Stimulated activated CD4-positive, alpha-beta T cell treated with anti-CD3 and anti-CD28 coated beads, Interleukin-2, amount 100 ng/mL, for 4 hours (primary cell): ENCODE measurements around the gene CYP2W1.
"Not testable (repeated sequence)": the region's sequence is repeated elsewhere in the genome, so short reads cannot be mapped to it uniquely, and the experiment has no call there.

Source experiments
- DNase-seq: peaks from one replicate; pipeline ENCODE4 v3.0.0-alpha.2; 2020; ENCODE audit warnings: low read depth

CYP2W1 gene, protein sequence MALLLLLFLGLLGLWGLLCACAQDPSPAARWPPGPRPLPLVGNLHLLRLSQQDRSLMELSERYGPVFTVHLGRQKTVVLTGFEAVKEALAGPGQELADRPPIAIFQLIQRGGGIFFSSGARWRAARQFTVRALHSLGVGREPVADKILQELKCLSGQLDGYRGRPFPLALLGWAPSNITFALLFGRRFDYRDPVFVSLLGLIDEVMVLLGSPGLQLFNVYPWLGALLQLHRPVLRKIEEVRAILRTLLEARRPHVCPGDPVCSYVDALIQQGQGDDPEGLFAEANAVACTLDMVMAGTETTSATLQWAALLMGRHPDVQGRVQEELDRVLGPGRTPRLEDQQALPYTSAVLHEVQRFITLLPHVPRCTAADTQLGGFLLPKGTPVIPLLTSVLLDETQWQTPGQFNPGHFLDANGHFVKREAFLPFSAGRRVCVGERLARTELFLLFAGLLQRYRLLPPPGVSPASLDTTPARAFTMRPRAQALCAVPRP

DNA sequence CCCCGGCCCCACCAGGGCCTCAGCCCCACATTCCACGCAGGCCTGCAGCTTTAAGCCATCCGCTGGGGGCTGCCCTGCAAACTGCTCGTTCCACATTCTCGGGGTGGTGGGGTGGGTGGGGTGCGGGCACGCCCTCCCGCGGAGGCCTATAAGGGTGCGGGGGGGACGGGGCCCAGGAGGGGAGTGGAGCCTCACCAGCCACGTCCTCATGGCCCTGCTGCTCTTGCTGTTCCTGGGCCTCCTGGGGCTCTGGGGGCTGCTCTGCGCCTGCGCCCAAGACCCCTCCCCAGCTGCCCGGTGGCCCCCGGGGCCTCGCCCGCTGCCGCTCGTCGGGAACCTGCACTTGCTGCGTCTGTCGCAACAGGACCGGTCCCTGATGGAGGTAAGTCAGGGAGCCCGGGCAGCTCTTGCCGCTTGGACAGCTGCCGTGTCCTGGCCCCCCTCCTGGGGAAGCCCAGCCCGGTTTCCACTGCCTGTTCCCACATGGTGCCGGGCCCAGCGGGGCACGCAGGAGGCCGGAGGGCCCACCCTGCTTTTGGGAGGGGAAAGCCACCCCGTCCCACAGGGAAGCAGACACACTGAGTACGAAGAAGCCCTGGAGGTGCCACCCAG lies at the start of gene CYP2W1:
Gene CYP2W1 (plus strand): TSS at position 178 of the 612 bp plus-strand sequence. CDS start 31 bp downstream, at position 209.
- no peak for DNase-seq

DNA sequence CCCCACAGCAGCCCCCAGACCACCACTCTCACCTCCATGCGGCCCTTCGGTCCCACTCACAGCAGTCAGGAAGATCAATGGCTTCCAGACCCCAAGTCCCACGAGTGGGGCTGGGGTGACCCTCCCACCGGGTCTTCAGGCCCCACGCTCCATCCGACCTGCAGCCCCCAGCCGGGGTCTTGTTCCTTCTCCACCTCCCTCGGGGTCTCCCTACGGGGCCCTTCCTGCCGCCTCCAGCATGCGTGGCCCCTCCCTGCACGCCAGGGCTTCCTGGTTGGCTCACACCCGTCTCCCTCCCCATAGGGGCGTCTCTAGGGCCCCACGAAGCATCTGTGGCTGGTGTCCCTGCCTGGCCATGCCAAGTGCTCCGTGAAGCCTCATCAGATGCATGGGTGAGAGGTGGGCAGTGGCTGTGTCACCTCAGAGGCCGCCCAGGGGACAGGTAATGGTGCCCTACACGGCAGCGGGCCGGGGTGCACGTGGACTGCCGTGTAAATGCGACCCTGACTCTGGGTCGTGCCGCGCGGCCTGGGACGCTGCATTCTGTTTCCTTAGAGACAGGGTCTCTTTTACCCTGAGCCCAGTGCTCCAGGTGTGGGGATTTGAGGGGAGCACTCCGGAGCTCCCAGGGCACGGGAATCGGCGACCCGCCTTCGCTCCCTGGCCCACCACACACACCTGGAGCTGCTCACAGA lies 48.4 kb upstream of the CYP2W1 start:
- no peak for DNase-seq

DNA sequence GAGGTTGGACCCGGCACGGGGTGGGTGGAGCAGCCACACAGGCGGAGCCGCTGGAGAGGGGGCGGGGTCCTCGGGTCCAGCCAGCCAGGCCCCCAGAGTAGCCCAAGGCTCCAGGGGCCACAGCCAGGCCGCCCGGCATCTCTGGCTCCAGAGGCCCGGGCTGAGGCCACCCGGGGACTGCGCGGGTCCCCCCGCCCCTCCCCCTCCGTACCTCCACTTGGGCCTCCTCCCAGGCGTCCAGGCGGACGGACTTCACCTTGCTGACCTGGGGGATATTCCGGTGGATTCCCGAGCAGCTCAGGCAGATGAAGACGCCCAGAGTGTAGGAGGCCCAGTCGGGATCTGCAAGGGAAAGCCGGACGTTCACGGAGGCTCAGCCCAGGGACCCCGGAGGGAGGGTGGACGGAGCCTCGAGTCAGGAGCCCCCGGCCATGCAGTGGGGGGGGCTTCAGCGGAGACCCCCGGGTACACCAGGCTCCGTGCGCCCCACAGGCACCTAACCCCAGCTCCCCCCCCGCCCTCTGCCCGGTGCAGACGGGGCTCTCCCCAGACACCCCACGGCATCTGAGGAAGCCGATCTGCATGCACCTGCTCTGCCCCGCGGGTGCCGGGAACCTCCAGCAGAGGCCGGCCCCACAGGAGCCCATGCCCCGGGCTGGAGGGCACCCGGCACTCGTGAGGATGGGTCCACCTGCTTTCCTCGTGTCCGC lies 47.7 kb upstream of the CYP2W1 start:
- no peak for DNase-seq

DNA sequence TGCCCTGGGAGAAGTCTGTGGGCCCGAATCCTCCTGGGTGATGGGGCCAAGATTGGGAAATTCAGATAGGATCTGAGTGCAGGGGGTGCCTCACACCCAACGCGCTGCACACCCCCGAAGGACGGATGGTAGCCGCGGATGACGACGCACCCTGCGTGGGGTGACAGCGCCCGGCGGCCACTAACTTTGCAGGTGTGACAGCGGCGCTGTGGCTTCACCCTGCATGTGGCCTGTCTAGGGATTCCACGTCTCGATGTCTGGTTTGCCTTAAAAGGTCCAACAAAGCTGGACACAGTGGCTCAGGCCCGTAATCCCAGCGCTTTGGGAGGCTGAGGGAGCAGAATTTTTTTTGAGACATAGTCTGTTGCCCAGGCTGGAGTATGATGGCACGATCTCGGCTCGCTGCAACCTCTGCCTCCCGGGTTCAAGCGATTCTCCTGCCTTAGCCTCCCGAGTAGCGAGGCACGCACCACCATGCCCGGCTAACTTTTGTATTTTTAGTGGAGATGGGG lies 47.1 kb upstream of the CYP2W1 start:
- no peak for DNase-seq

DNA sequence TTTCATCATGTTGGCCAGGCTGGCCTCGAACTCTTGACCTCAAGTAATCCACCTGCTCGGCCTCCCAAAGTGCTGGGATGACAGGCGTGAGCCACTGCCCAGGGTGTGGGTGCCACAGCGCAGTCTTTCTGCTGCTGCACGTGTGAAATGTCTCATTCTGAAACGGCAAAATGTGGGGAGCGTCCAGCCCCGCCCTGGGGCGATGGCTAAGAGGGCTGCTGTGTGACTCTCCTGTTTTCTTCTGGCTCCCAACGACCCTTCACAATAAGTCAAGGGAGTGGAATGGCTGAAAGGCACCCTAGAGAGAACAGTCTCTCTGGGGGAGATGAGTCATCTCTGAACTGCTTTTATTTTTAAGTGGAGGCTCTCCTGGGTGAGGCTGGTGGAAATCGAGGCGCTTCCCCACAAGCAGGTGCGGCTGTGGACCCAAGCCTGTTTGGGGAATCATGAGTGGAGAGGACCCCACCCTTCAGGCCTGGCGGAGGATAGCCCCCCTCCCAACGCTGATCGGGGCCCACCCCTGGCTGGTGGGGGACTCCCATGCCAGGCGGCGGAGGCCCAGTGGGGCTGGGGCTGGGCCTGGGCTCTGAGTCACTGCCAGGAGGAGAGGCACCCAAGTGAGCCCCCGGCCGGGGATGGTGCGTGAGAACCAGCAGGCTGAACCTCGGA lies 46.5 kb upstream of the CYP2W1 start:
- no peak for DNase-seq

DNA sequence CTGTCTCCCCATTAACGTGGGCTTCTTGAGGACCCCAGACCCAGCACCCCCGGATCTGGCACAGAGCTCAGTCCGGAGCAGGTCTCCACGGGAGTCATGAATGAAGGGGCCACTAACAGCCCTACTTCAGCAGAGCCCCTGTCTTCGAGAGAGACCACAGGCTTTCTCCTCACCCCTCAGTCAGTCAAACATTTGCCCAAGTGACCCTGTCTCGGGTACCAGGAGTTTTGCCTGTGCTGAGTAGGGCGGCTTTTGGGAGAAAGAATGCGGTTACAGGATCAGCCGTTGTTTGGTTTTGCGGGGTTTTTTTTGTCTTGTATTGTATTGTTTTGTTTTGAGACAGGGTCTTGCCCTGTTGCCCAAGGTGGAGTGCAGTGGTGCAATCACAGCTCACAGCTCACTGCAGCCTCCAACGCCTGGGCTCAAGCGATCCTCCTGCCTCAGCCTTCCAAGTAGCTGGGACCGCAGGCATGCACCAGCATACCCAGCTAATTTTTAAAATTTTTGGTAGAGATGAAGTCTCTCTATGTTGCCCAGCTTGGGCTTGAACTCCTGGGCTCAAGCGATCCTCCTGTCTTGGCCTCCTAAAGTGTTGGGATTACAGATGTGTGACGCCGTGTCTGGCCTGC lies 45.0 kb upstream of the CYP2W1 start:
- DNase-seq = no peak

DNA sequence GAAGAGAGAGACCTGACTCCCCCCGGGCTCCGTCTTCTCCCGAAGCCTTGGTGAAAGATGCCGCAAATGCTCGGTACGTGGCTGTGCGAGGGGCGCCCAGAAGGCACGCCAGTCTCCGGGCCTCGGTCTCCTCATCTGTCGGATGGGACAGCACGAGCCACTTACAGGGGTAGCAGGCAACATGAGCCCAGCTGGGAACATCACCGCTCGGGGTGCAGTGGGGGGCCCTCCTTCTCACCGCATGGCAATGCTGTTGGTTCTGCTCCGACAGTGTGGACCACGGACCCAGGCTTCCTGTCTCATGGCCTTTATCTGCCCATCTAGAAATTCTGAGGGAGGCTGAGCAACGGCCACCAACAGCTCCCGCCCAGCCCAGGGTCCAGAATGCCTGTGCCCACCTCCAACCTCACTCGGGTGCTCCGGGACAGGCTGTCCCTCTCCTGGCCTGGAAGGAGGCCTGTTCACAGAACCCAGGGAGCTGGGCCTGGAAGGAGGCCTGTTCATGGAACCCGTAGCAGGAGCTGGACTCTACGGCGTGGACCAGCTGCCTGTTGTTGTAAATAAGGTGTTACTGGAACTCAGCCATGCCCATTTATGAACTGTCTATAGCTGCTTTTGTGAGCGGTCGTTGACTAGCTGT lies 44.3 kb upstream of the CYP2W1 start:
- DNase-seq = no peak

DNA sequence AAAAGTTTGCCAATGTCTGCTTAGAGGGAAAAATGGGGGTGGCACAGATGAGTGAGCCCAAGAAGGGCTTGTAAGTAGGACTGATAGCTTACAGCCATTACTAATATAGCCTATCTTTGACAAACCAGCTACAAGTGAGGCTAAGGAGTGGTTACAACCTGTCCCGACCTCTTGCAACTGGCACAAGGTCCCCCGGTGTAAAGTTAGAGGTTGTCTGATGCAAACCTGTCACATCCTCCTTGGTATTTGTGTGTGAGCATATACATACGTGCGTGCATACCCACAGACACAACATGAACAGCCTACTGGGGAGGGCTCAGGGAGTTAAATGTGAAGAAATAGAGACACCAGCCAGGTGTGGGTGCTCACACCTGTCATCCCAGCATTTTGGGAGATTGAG lies 43.1 kb upstream of the CYP2W1 start:
- no peak for DNase-seq

DNA sequence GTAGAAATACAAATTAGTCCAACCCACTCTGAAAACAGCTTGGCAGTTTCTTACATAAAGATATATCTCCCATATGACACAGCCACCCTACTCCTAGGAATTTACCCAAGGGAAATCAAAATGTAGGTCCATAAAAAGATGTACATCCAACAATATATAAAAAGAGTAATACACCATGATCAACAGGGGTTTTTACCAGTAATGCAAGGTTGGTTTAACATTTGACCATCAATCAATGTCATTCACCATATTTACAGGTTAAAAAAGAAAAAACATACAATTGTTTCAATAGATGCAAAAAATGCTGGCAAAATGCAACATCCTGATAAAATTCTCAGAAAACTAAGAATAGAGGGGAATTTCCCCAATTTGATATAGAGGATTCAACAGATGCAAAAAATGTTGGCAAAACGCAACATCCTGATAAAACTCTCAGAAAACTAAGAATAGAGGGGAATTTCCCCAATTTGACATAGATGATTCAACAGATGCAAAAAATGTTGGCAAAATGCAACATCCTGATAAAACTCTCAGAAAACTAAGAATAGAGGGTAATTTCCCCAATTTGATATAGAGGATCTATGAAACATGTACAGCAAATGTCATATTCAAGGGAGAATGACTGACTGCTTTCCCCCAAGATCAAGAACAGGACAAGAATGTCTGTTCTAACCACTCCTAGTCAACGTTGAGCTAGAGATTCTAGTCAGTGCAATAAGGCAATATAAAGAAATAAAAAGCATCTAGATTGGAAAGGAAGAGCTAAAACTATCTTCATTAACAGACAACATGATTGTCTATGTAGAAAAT lies 42.2 kb upstream of the CYP2W1 start:
- DNase-seq = no peak

DNA sequence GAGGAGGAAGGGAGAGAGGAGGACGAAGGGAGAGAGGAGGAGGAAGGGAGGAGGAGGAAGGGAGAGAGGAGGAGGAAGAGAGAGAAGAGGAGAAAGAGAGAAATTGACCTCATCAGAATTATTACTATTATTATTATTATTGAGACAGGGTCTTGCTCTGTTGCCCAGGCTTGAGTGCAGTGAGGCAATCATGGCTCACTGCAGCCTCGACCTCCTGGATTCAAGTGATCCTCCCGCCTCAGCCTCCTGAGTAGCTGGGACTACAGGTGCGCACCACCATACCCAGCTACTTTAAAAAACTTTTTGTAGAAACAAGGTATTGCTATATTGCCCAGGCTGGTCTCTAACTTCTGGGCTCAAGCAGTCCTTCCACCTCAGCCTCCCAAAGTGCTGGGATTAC lies 39.2 kb upstream of the CYP2W1 start:
- not testable (repeated sequence) for DNase-seq

DNA sequence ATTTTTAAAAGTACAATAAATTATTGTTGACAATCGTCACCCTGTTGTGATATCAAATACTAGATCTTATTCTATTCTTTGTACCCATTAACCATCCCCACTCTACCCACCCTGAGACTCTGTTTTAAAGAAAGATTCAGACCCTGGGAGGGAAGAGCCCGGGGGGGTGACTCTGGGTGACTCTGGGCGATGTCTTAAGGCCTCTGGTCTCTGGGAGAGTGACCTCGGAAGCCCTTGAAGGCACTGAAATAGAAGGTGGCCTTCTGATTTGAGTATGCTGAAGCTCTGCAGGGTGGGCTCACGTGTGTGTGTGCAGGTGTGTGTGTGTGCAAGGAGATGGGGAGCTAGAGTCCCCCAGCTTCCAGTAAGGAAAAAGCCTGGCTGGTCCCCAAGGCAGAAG lies 38.2 kb upstream of the CYP2W1 start:
- DNase-seq = no peak

DNA sequence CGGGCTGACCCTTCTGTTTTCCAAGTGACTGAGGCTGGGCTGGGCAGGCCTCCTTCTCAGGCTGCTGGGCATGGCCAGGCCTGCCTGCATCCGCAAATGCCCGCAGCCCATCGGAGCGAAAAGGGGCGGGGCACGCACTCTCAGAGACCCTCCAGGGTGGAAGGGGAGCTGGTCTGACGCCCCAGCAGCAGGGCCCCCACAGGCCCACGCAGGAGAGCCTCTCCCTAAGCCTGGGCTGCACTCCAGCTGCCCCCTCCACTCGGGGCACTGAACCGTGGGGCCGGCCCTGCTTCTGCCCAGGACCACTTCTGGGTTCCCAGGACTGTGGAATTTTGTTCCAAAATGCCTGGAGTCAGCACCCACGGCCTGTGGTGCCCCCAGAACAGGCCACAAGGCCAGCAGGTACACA lies 37.8 kb upstream of the CYP2W1 start:
- DNase-seq = no peak

DNA sequence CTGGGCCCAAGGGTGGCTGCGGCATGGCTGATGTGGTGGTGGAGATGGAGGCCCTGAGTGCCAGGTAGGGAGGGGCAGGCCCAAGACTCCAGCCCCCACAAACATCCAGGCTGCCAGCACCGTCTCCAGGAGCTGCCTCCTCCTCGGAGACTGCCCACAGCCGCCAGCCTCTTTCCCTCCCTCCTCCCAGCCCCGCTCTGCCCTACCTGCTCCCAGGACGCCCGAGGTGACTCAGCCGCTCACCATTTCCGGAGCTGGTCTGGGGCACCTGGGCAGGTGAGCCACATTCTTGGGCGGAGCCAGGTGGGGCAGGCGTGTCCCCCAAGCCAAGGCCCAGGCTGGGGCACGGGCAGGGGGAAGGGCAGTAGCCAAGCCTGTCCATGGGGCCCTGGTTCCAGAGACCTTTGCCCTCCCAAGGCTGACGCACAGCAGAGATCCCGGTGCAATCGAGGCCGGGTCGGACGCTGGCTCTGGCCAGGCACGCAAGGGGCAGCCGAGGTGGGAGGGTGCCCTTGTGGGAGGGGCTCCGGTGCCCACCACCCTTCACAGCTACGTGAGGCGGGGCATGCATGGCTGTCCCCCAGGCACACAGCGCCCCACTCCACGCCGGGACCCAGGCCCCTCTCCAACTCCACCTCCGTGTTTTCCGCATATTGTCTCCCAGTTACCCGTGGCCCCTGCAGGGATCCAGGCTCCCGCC lies 37.3 kb upstream of the CYP2W1 start:
- no peak for DNase-seq

DNA sequence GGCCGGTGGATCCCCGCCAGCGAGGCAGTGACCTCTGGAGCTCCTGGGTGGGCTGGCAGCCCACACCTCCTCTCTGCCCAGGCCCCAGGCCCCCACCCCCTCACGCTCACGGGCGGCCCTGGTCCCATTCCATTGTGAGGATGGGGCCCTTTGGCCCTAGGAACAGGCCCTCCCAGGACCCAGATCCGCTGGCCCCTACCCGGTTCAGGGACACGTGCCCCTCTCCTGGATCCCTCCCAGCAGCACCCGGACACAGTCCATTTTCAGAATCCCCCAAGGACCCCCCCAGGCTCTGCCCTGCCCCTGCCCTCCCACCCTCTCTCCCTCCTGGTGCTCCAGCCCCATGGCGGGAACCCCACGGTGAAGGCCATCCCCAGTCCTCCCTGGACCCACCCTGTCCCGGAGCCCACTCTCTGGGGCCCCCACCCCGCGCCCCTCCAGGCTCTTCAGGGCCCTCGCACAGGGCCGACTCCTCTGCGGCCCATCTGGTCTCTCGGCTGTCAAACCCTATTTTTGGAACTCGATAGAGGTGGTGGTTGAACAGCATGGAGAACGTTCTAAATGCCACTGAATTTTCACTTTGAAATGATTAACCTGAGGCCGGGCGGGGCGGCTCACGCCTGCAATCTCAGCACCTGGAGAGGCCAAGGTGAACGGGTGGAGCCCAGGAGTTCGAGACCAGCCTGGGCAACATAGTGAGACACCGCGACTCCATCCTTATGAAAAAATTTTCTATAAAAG lies 36.6 kb upstream of the CYP2W1 start:
- DNase-seq = no peak

DNA sequence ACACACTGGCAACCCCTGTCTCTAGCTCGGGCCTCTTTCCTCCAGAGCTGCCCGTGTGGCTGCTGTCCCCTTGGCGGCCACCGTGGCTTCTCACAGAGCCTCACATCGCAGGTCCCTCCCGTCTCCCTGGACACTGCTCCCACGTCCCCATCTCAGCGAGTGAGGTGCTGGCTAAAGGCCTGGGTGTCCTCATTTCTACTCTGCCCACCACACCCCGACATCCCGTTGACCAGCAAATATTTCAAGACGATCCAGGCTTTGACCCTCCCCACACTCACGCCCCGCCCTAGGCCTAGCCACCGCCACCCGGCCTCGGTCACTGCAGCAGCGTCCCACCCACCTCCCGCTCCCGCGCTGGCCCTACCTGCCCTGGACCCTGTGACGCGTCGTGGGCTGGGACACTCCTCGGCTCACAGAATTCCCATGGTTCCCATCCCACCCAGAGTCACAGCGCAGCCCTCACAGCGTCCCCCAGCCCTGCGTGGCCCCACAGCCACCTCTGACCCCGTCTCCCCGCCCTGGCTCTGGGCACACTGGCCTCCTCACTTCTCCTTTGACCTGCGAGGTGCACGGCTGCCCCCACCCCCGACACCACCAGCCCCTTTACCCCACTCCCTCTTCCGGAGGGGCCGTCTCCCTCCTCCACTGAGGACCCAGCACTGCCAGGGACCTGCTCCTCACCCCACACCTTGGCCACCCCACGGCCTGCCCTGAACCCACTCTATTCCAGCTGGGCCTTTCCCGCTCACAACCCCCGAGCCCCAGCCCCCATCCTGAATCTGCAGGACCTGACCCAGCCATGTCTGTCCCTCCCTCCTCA lies 35.4 kb upstream of the CYP2W1 start:
- DNase-seq = no peak

DNA sequence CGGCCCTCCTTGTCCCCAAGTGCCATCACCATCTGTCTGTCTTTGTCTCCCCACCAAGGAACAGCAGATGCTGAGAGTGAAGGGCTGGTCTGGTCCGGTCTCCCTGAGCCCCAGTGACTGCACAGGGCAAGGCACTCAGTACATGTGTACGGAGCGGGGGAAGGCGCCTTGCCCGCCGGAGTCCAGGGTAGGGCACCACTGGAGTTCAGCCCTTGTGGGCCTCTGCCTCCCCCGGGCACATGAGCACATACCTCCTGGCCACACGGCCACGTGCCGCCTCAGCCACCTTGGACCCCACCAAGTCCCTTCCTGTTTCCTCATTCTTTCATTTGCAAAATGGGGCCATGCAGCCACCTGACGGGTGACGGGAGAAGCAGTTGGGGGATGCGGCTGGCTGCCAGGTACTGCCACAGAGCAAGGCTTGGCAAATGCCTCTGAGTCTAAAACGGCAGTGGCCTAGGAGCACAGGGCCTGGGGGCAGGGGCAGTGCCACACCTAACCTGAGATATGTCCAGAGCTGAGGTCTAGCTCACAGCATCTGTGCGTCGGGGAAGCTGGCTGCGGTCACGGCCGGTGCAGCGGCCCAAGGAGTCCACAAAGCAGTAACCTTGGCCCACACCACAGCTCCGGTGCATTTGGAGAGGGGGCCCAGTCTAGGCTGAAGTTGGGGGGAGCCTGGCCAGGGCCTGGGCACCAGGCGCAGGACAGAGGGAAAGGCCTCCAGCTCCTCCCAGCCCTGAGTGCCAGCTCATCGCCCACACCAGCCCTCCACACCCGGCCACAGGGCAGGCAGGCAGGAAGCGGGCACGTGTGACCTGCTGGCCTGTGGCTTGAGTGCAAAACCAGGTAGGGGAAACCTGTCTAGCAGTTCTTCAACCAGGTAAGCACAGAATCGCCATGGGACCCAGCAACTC lies 33.7 kb upstream of the CYP2W1 start:
- DNase-seq = no peak
